ENCODE results near the gene PARP4. TPM values are rescaled to one million over a fixed set of nuclear protein-coding genes. Genes with fewer than 3 reads are reported as not detected.
"Not testable (repeated sequence)": the region's sequence is repeated elsewhere in the genome, so short reads cannot be mapped to it uniquely, and the experiment has no call there.

The PARP4 gene
- 24.7 TPM for total RNA-seq
- long read RNA-seq, full-length matches to known transcripts, result 3 of 20 reads
- long read RNA-seq, partial matches to known transcripts, result 15 of 20 reads
- long read RNA-seq, other reads (novel, unspliced or antisense), result 2 of 20 reads

DNA sequence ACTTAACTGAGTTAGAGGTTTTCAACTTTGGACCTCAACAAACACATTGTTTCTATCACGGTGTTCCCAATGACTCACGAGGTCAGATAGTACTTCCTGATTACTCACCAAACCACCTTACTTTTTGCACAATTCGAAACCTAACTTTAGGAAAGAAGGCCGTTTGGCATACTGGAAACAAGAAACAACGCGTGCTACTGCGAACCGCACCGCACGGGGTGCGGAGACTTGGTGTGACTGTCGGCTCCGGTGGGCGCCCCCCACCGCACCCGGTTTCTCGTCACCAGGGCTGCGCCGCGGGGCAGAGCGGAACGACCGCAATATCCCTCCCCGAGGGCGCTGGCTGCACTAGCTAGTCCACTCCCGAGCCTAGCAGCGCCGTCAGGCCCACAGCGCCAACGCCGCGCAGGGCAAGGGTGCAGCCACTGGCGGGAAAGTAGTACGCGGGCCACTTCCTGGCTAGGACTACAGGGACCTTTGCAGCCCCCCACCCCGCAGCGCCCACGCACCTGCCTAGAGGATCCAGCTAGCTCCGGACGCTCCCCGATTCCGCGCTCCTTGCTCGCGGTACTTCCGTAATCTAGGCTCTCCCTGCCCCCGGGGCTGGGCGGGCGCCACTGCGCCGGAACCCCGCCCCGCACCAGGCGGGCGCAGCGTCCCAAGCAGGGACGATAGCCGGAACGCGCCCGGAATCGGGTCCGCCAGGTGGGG, at the start of gene PARP4:
PARP4 (minus strand) TSS at position 582 of the 711 bp plus-strand sequence. CDS start 9,002 bp downstream, outside the sequence.
- peak; percentile 90 for DNase-seq
- ATAC-seq (ENCODE audit: poor library complexity), result peak; percentile 99
- intact Hi-C loops (cut with DNase I), result no loop called here

DNA sequence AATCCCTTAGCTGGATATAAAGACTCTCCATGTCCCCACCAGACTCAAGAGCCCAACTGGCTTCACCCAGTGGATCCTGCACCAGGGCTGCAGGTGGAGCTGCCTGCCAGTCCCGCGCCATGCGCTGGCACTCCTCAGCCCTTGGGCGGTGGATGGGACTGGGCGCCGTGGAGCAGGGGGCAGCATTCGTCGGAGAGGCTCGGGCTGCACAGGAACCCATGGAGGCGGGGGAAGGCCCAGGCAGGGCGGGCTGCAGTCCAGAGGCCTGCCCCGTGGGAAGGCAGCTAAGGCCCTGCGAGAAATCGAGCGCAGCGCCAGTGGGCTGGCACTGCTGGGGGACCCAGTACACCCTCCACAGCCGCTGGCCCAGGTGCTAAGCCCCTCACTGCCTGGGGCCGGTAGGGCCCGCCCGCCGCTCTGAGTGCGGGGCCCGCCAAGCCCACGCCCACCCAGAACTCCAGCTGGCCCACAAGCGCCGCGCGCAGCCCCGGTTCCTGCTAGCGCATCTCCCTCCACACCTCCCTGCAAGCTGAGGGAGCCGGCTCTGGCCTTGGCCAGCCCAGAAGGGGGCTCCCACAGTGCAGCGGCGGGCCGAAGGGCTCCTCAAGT, 48.1 kb upstream of the PARP4 start:
- ATAC-seq (ENCODE audit: poor library complexity); DNase-seq; intact Hi-C loops (cut with DNase I): not testable (repeated sequence)

DNA sequence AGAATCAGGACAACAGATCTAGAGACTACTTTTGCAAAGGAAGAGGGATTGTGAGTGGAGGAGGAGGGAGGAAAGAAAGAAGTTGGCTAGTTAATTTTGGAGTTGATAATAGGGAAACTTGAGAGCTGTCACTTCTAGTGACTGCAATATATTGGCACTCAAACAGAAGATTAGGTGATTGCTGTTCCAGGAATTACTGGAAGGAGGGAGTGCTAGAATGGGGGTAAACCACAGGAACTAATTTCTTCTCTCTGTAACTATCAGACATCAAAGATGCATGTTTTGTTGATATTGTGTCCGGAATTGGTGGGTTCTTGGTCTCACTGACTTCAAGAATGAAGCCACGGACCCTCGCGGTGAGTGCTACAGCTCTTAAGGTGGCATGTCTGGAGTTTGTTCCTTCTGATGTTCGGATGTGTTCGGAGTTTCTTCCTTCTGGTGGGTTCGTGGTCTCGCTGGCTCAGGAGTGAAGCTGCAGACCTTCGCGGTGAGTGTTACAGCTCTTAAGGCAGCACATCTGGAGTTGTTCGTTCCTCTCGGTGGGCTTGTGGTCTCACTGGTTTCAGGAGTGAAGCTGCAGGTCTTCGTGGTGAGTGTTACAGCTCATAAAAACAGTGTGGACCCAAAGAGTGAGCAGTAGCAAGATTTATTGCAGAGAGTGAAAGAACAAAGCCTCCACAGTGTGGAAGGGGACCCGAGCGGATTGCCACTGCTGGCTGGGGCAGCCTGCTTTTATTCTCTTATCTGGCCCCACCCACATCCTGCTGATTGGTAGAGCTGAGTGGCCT, 47.0 kb upstream of the PARP4 start:
- DNase-seq; ATAC-seq (ENCODE audit: poor library complexity); intact Hi-C loops (cut with DNase I): not testable (repeated sequence)

DNA sequence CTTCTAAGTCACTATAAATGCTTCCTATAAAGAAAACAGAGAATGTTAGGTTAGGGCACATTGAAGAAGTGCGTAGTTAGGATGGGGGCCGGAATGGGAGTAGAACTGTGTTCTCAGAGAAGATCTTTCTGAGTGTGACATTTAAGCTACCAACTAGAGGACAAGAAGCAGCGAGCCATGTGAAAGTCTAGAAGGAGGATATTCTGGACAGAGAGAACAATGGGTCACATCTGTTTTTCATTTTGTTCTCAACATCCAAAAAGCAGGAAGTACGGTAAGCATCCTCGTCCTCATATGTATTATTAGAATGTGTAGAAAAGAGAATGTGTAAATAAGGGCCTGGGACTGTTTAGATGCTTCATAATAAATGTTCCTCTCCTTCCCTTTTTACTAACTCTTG, 44.5 kb upstream of the PARP4 start:
- intact Hi-C loops (cut with DNase I), result no loop called here
- ATAC-seq (ENCODE audit: poor library complexity), result no peak
- no peak for DNase-seq

DNA sequence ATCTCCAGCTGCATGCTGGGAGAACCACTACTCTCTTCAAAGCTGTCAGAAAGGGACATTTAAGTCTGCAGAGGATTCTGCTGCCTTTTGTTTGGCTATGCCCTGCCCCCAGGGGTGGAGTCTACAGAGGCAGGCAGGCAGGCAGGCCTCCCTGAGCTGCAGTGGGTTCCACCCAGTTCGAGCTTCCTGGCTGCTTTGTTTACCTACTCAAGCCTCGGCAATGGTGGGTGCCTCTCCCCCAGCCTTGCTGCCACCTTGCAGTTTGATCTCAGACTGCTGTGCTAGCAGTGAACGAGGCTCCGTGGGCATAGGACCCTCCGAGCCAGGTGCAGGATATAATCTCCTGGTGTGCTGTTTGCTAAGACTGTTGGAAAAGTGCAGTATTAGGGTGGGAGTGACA, 41.3 kb upstream of the PARP4 start:
- intact Hi-C loops (cut with DNase I); DNase-seq; ATAC-seq (ENCODE audit: poor library complexity): not testable (repeated sequence)

DNA sequence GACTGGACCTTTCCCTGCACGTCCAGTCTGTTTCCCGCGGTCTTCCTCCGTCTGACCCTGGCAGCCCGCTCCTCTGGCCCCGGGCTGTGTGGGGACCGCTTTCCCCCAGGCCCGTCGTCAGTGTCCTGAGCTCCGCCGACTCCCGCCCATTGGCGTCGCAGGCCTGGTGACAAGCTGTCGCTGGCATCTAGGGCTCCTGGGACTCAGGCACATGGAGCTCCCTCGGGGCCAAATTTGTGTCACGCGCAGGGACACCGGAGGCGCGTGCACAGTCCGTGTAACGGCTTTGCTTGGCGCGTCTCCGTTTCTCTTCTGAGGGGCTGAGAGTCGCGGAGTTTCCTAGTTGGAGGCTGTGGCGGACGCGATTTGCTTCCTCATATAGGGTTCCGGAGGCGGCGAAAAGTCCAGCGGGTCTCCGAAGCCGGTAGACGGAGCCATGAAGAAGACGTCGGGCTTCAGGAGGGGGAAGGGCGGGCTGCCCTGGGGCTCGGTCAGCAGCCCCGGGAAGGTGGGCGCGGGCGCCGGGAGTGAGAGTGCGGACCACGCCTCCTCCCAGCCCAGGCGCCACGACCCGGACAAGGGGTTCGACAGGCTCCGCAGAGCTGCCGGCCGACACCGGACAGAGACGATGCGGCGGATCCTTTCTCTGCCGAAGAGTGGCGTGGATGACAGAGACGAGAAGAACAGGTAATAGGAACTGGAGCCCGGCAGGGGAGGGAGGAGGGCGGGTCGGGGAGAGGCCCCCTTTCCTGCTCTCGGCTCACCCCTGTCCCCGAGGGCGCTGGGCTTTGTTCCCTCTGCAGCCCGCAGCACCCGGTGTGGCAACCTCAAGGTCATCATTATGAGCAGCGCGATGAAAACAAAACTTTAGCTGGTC, 29.1 kb upstream of the PARP4 start:
- ATAC-seq (ENCODE audit: poor library complexity) (peak; percentile 64), DNase-seq (peak; percentile 60)
- intact Hi-C loops (cut with DNase I), result not testable (repeated sequence)

DNA sequence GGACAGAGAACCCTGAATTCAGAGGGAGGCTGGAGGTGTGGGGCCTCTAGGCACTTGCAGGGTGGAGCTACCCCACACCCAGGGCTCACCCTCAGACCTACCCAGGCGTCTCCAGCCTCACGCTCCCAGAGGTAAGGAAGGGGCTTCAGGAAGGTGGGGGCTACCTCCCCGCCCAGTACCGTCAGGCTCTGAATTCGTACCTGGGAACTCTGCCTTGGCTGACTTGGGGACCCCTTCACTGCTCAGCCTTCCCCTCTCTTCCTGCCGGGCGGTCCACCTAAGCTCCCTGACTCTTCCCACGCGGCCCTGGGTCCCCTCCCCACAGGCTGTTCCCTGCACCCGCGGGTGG, 28.5 kb upstream of the PARP4 start:
- intact Hi-C loops (cut with DNase I), result no loop called here
- ATAC-seq (ENCODE audit: poor library complexity), result no peak
- DNase-seq, result no peak

DNA sequence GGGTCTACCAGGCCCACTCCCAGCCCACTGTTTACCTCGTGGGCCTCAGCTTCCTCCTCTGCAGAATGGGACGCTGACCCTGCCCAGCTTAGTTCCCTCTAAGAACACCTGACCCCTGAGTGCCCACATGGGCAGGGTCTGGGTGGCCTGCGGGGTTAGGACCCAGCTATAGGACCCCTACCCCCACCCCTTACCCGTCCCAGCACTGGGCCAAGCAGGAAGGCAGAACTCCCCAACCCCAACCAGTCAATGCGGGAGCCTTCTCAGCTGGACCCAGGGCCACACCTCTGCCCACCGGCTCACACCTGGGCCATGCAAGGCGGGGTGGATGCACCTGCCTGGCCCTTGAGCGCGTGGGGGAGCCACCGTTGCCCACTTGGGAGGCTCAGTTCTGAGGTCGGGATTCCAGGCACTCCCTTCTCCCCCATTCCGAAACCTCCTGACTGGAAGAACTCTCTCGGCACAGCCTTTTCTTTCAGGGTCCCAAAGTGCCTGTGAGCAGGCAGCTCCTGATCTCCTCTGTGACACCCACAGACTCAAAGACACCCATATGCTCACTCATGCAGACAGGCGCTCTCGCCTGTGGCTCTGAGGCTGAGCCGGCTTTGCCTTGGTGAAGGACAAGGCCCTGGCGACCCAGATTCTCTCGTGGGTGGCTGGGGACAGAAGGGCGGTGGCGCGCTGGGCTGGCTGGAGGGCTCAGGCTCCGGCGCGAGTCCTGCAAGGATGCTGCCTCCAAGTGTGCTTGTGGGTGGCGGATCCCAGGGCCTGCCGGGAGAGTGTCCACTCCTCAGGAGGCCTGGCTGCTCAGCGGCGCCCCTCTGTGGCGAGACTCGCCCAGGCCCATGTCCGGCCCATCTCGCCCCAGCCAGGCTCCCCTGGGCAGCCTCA, 27.9 kb upstream of the PARP4 start:
- DNase-seq, result no peak
- ATAC-seq (ENCODE audit: poor library complexity), result peak; percentile 28

DNA sequence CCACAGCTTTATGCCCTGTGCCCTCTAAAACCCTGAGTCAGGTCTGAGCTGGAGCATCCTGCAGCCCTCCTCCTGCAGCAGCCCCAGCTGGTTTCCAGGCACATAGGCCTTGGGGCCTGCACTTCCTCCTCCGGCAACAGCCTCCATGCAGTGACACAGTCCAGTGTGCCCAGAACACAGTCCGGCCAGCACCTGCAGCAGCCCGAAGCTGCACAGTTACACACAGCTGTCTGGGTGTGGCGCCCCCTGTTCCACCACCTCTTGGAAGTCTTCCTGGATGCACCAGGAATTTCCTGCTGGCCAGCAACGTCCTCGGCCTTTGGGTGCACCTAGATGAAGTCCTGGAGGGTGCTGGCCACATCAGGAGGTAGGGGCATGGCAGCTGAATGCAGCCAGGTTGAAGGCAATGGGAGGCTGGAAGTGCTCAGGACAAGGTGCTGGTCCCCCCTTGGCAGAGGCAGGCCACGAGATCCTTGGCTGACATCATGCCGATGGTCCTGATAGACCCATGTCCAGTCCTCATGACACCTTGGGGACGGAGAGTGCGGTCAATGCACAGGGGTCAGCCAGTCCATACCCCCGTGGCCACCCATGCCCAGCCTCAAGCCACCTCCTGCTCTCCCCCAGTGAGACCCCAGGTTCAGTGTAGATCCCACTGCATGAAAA, 27.1 kb upstream of the PARP4 start:
- DNase-seq (no peak), ATAC-seq (ENCODE audit: poor library complexity) (no peak)
- intact Hi-C loops (cut with DNase I), result no loop called here

More for the DNA sequence above, 27.9 kb upstream of the PARP4 start:
- intact Hi-C loops (cut with DNase I), result no loop called here

DNA sequence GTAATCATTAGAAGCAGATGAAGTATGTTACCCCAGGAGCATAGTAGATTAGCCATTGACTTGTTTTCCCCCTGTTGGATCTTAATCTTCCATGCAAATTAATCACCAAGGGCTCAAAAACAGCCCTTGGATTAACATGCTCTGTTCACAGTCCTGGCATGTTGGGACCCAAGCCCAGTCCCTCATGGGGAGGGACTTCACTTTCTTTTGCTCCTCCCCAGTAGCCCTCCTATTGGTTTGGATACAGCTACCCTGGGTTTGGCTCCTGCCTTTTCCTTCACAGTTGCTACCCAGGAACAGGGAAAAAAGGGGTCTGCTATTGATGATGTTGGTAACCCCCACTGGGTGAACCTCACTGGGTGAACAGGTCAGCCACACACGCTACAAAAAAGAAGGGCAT, 16.9 kb upstream of the PARP4 start:
- ATAC-seq (ENCODE audit: poor library complexity) (no peak), DNase-seq (no peak)
- intact Hi-C loops (cut with DNase I), result no loop called here

DNA sequence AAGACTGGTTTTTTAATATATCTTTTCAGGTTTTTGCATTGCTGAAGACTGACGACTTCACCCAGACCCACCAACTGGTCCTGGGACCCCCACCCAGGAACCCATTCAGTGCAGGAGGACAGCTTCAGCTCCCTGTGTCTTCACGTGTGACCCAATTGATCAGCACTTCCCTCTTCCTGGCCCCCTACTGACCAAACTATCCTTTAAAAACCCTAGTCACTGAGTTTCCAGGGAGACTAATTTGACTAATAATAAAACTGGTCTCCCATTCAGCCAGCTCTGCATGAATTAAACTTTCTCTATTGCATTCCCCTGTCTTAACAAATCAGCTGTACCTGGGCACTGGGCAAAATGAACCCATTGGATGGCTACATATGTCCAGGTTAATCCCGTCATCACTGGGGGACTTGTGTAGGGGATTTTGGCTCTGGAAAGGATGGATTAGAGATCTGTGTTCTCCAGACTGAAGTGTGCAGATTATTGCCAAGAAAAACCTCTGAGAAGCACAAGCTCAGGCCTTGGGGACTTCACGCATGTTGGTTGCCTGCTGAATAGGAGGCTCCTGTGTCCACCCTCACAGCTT, 16.3 kb upstream of the PARP4 start:
- intact Hi-C loops (cut with DNase I), result no loop called here
- no peak for DNase-seq
- no peak for ATAC-seq (ENCODE audit: poor library complexity)

DNA sequence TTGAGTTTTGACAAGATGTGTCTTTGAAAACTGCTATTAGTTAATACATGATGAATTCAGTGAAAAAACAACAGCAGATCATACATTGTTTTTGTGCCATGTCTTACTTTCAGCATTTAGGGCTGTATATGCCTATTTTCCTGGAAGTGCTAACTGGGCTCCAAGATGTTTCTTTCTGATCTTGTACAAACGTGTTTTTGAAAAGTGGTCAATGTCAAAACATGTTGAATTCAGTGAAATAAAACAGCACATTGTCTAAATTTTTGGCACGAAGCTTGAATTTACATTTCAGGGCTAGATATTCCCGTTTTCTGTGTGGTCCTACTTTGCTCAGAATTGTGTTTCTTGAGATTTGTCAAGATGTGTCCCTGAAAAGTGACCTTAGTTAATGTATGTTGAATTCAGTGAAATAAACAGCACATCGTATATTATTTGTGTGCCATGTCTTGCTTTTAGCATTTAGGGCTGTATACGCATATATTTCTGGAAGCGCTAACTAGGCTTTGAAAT, 14.7 kb upstream of the PARP4 start:
- intact Hi-C loops (cut with DNase I), result no loop called here
- DNase-seq (no peak), ATAC-seq (ENCODE audit: poor library complexity) (no peak)

DNA sequence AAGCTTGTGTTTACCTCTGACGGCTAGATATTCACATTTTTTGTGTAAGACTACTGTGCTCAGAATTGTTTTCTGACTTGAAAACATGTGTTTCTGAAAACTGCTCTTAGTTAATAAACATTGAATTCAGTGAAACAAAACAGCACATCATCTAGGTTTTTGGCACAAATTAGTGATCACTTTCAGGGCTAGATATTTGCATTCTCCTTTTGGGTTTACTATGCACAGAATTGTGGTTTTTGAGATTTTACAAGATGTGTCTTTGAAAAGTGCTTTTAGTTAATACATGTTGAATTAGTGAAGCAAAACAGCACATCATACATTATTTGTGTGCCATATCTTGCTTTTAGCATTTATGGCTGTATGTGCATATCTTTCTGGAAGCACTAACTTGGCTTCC, 8.2 kb upstream of the PARP4 start:
- DNase-seq (no peak), ATAC-seq (ENCODE audit: poor library complexity) (no peak)
- intact Hi-C loops (cut with DNase I), result no loop called here

DNA sequence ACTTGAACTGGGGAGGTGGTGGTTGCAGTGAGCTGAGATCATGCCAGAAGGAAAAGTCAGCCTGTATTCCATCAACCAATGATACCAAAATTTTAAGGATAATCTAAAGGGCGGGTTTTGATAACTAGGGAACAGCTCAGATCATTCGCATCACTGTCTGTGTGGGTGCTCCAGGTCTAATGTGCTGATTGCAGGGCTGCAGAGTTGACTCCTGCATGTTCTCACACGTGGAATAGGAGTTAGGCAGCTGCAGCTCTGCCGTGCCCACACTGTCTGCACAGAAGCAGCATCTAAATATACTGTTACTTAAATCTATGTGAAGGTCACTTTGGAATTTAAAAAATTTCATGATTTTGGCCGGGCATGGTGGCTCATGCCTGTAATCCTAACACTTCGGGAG, 4.3 kb upstream of the PARP4 start:
- ATAC-seq (ENCODE audit: poor library complexity) (no peak), DNase-seq (no peak)
- intact Hi-C loops (cut with DNase I), result no loop called here

DNA sequence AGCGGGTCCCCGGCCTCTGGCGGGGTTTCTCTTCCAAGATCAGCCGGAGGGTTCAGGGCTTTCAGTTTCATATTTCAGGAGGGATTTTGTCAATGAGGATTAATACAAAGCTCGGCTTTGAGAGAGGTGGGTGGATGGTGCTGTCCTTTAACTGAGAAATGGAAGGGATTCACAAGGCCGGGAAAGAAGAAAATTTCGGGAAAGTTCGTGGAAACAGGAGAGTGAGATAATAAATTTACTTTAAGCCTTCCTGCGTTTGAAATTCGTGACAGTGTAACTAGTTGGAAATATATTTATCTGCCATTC, 283 bp upstream of the PARP4 start:
- no peak for DNase-seq
- intact Hi-C loops (cut with DNase I), result no loop called here
- ATAC-seq (ENCODE audit: poor library complexity), result no peak

DNA sequence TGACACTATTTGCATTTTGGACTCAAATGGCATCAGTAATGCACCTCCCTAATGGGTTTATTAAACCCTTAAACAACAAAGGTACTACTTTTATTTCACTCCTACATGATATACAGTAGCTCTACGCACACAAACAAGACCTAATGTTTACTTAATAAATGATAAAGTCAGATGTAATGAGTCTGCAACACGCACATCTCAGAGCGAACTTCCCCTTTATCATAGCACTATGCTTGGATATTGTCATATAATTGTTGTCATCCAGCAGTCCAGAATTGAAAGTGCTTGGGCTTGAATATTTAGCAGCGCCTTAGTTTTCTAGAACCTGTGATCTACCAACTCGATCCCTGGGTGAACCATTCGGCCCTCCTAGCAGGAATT, 772 bp downstream of the PARP4 start:
- intact Hi-C loops (cut with DNase I), result no loop called here
- no peak for DNase-seq
- no peak for ATAC-seq (ENCODE audit: poor library complexity)

All from Right ventricle myocardium superior (tissue), 1 donor.